HAP-1 (cell line): Measurements from ENCODE around the gene BORCS5.
A peak's percentile ranks its signal among the peaks of the same experiment; 100 is the strongest.
"Not testable (repeated sequence)": the region's sequence is repeated elsewhere in the genome, so short reads cannot be mapped to it uniquely, and the experiment has no call there.

ENCODE experiments used
- DNase-seq, 2 experiments: peaks; one replicate each; pipeline ENCODE4 v3.0.0-alpha.2; 2016 to 2020; ENCODE audit warnings: low spot score in 2 of 2
- H3K27me3 ChIP-seq: fragments of 250-450 bp; sonication (Bioruptor Pico); 2 replicates; pipeline ENCODE4 v1.5.1; 2020; ENCODE audit warnings: low read depth, mild to moderate bottlenecking, moderate library complexity
- H3K36me3 ChIP-seq: fragments of 250-450 bp; sonication (Bioruptor Pico); replicated peaks from 2 replicates; pipeline ENCODE4 v1.5.1; 2020; ENCODE audit warnings: mild to moderate bottlenecking
- H3K4me1 ChIP-seq: fragments of 250-450 bp; sonication (Bioruptor Pico); 2 replicates; pipeline ENCODE4 v1.5.1; 2020; ENCODE audit warnings: mild to moderate bottlenecking
- H3K4me3 ChIP-seq: fragments of 250-450 bp; sonication (Bioruptor Pico); 2 replicates; pipeline ENCODE4 v1.5.1; 2020; ENCODE audit warnings: mild to moderate bottlenecking, moderate library complexity
- H3K9me3 ChIP-seq: fragments of 250-450 bp; sonication (Bioruptor Pico); 2 replicates; pipeline ENCODE4 v1.5.1; 2020; ENCODE audit warnings: mild to moderate bottlenecking, moderate library complexity
- in situ Hi-C: fragments of 300-500 bp; cut with MboI; formaldehyde crosslinking; loops from 3 replicates; pipeline ENCODE4 v1.14.3; 2020; ENCODE audit warnings: low sequenced_read_pairs, inconsistent platforms, mixed read lengths

The BORCS5 gene

DNA sequence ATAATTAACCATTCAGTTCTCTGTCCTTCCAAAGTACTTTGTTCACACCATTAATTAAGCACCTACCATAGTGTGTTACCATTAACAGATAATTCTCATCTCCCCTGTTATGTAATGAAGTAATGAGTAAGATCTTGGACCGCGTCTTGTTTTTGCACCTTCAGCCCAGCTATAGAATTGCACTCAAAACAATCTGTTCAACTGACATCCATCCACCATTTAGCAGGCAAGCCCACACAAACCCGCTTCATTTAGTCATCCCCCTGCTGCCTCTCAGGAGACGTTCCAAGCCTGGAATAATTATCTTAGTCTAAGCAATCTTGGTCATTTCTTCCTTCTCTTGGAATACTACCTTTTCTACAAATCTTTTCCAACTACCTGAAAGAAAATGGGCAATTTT is 131.4 kb downstream of the BORCS5 start:
- DNase-seq = no peak
- in situ Hi-C loops = no loop called here
- no peaks in the 10 kb centered on the region for H3K9me3 ChIP-seq
- H3K36me3 ChIP-seq = peaks cover 18% of the 10 kb centered on the region
- no peaks in the 10 kb centered on the region for H3K4me1 ChIP-seq
- H3K4me3 ChIP-seq = no peak overlapping the region
- H3K27me3 ChIP-seq = no peaks in the 10 kb centered on the region

DNA sequence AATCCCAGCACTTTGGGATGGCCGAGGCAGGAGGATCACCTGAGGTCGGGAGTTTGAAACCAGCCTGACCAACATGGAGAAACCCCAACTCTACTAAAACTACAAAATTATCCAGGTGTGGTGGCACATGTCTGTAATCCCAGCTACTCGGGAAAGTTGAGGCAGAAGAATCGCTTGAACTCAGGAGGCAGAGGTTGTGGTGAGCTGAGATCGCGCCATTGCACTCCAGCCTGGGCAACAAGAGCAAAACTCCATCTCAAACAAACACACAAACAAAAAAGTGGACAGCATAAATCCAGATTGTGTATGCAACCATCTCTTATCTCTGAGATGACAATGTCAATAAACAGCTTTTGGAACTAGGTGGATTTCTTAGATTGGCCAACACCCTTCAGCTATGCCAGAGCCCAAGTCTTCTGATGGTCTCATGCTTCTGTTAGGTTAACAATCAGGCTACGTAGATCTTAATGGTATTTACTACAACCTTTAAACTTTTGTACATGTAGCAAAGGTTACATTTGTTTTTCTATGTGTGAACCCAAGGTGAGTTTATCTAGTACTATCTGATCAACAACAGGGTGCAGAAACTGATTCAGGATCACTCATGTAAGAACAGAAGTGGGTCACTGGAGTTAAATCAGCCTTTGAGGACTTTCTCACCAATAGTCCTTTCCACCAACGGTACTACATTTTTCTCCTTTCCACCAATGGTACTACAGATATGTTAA is 132.1 kb downstream of the BORCS5 start:
- Histone ChIP-seq H3K27me3 (no peaks in the 10 kb centered on the region), H3K9me3 (no peaks in the 10 kb centered on the region), H3K4me1 (no peaks in the 10 kb centered on the region), H3K36me3 (peaks cover 18% of the 10 kb centered on the region), H3K4me3 (no peak overlapping the region)
- in situ Hi-C loops = no loop called here
- DNase-seq = no peak

DNA sequence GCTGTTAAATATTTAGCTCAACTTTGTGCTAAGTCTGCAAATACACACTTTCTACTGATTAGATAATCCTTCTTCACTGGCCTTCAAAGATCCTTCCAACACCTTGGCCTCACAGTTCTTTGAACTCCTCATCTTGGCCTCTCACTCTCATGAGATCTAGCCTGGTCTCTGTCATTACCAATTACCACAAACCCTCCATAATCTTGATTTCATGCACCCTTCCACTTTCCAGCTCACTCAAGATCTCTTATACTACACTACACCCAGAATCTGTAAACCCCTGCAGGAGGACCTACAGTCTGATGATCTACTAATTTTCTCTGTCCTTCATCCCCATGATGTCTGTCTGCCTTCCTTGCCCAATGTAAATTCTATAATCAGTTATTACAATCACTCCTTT is 134.7 kb downstream of the BORCS5 start:
- in situ Hi-C loops = no loop called here

DNA sequence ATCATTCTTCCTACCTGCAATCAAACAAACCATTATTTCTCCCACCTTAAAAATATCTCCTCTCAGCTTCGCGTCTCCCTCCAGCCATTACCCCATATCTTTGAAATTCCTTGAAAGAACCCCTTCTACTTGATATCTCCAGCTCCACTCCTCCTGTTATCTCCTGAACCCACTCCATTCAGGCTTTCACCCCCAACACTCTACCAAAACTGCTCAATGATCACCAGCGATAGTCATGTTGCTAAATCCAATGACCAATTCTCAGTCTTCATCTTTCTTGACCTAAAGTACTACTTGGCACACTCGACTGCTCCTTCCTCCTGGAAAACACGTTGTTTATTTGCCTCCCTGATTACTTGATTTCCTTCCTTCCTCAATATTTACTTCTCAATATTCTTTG is 135.7 kb downstream of the BORCS5 start:
- Histone ChIP-seq H3K27me3 (no peaks in the 10 kb centered on the region), H3K36me3 (peaks cover 8% of the 10 kb centered on the region; the same call in 1 of the 2 replicates), H3K4me1 (peaks cover 23% of the 10 kb centered on the region), H3K4me3 (no peak overlapping the region), H3K9me3 (no peaks in the 10 kb centered on the region)
- in situ Hi-C loops = no loop called here
- DNase-seq = no peak

More for the DNA sequence above, 134.7 kb downstream of the BORCS5 start:
- Histone ChIP-seq H3K9me3 (no peaks in the 10 kb centered on the region), H3K36me3 (peaks cover 8% of the 10 kb centered on the region), H3K4me3 (no peak overlapping the region), H3K27me3 (no peaks in the 10 kb centered on the region), H3K4me1 (peaks cover 14% of the 10 kb centered on the region)
- DNase-seq = no peak

DNA sequence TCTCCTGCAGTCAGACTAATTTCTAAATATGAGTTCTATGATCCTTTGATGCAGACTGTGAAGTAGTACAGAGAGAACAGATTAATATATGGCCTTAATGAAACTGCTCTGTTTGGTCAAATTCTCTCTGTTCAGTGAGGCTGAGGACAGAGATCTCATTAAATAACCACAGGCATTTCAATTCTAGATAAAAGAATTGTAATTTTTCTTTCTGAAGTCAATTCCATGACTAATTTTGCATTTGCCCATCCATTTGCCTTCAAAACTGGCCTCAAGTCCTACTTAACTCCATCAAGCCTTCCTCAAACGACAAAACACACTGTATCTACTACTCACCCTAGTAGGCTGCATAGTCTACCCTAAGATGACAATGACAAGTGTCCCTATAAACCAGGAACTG is 138.7 kb downstream of the BORCS5 start:
- in situ Hi-C loops = no loop called here

DNA sequence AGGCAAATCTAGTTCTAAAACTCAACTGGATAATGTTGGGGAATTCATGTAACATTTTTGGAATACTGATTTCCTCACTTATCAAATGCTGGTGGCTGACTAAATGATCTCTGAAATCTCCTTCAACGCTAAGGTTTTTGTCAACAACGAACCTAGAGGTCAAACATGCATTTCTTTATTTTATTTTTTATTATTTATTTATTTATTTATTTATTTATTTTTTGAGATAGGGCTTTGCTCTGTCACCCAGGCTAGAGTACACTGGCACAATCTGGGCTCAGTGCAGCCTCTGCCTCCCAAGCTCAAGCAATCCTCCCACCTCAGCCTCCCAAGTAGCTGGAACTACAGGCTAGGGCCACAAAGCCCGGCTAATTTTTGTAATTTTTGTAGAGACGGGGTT is 141.3 kb downstream of the BORCS5 start:
- H3K4me1 ChIP-seq = peaks cover 47% of the 10 kb centered on the region
- H3K36me3 ChIP-seq = peaks cover 3% of the 10 kb centered on the region
- H3K4me3 ChIP-seq = no peak overlapping the region
- H3K27me3 ChIP-seq = no peaks in the 10 kb centered on the region
- in situ Hi-C loops = no loop called here
- H3K9me3 ChIP-seq = no peaks in the 10 kb centered on the region
- no peak for DNase-seq

More for the DNA sequence above, 138.7 kb downstream of the BORCS5 start:
- Histone ChIP-seq H3K4me1 (peaks cover 31% of the 10 kb centered on the region), H3K4me3 (no peak overlapping the region), H3K27me3 (no peaks in the 10 kb centered on the region), H3K36me3 (peaks cover 3% of the 10 kb centered on the region), H3K9me3 (no peaks in the 10 kb centered on the region)
- DNase-seq = no peak

DNA sequence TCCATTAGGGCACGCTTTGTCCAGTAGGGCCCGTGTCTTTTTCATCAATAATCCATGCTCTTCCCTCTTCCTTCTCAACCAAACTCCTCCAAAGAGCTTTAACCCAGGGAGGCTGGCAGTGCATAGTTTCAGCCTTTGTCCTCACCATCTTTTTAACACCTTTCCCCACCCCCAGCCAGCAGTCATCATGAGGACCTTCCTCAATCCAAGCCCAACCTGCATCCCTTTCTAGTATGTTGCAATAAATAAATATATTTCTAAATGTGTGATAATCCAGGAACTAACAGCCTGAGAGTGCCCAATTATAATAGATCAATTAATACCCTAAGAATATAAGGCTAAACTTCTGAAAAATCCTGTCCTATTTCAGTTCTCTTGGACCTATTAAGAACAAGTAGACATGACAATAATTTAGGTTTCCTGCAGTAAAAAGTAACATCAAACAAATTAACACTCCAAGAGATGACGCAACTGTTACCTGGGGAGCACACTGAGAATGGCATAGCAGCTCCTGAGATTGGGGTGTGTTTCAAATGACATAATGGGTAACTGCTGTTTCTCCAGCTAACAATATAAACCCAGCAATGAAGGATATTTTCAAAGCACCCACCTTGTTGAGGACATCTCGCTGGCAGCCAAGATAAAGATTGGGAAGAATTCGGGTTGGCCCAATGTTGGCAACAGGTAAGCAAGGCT is 143.2 kb downstream of the BORCS5 start:
- no peaks in the 10 kb centered on the region for H3K9me3 ChIP-seq
- H3K36me3 ChIP-seq = peaks cover 3% of the 10 kb centered on the region
- DNase-seq = no peak
- no peaks in the 10 kb centered on the region for H3K27me3 ChIP-seq
- H3K4me3 ChIP-seq = no peak overlapping the region
- H3K4me1 ChIP-seq = peaks cover 47% of the 10 kb centered on the region
- in situ Hi-C loops = no loop called here

DNA sequence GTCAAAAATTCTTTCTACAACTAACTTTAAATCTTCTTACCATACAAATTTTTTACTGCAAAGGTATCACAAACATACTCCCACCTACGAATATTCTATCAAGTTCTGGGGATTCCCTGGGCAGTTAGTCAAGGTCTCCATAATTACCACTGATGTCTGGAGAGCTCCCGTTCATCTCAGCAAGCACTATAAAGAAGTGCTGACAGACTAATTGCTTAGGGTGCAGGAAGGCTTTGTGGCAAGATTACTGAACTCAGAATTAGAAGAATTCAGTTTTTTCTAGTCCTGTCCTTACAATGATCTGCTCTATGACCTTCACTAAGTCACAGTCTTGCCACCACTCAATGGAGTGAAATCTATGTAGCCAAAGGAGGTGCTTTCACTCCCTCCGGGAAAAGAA is 144.2 kb downstream of the BORCS5 start:
- Histone ChIP-seq H3K4me3 (no peak overlapping the region), H3K4me1 (peaks cover 48% of the 10 kb centered on the region), H3K27me3 (no peaks in the 10 kb centered on the region), H3K36me3 (peaks cover 3% of the 10 kb centered on the region), H3K9me3 (no peaks in the 10 kb centered on the region)
- DNase-seq = peak; percentile 60 to 95
- in situ Hi-C loops = no loop called here

DNA sequence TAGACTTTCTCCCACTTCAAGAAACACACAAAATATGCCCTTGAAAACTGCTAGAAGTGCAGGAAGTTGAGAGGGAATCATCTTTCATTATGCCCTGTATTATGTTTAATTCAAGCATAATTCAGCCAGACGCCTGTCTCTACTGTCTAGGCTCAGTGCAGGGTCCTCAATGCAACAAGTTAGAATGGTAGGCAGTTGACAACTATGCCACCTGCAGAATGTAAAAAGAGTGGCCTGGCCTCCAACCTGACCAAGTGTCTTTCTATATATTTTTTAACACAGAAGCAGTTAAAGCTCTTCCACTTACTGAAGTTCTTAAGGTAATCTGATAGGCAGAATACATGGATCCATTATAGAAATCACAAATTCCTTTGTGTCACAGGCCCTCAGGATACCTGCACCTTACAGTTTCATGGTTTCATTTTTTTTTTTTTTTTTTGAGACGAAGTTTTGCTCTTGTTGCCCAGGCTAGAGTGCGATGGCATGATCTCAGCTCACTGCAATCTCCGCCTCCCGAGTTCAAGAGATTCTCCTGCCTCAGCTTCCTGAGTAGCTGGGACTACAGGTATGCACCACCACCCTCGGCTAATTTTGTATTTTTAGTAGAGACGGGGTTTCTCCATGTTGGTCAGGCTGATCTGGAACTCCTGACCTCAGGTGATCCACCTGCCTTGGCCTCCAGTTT is 145.4 kb downstream of the BORCS5 start:
- H3K27me3 ChIP-seq, H3K4me3 ChIP-seq, H3K9me3 ChIP-seq, in situ Hi-C loops, DNase-seq, H3K36me3 ChIP-seq: not testable (repeated sequence)
- H3K4me1 ChIP-seq = peaks cover 48% of the 10 kb centered on the region

DNA sequence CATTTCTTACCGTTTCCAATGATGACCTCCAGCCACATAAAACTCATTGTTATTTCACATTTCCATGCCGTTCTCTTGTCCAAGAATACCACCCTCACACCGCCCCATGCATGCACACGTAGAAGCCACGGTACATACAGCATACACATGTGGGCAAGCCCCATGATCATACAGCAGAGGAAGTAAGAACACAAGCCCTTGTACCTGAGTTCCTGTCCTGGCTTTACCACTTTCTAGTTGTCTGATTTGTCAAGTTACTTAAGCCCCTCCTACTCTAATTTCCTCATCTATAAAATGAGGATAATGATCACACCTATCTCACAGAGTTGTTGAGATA is 145.9 kb downstream of the BORCS5 start:
- Histone ChIP-seq H3K9me3 (no peaks in the 10 kb centered on the region), H3K4me1 (peaks cover 51% of the 10 kb centered on the region), H3K36me3 (peaks cover 3% of the 10 kb centered on the region), H3K4me3 (no peak overlapping the region), H3K27me3 (no peaks in the 10 kb centered on the region)
- in situ Hi-C loops = no loop called here
- no peak for DNase-seq

DNA sequence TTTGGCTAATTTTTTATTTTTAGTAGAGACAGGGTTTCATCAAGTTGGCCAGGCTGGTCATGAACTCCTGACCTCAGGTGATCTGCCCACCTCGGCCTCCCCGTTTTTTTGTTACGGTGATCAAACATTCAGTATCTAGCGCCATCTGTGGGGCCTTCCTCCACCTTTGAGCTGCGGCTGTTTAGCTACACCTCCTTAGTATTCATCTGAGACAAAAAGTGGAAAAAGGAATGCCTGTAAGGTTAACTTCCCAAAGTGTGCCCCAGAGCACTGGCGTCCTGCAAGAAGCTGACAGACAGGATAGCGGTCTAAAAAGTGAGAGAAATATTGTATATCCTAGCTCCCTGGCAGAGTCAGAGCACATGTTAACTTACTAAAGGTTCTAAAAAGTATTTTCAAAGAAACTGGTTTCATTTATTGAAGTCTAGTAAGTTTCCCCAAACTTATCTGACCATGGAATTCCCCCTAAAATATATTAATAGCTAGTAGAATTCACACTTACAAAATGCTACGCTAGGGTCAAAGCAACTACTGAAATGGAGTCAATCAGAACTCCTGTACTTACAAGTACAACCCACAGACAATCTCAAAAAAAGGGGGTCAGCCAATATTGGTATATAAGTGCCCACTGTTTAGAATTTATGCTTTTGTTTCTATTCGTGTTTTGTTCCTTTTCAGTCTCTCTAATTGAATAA is 146.7 kb downstream of the BORCS5 start:
- Histone ChIP-seq H3K4me1 (peaks cover 51% of the 10 kb centered on the region), H3K36me3 (peaks cover 3% of the 10 kb centered on the region), H3K4me3 (no peak overlapping the region), H3K27me3 (no peaks in the 10 kb centered on the region), H3K9me3 (no peaks in the 10 kb centered on the region)
- in situ Hi-C loops = no loop called here
- DNase-seq = no peak

DNA sequence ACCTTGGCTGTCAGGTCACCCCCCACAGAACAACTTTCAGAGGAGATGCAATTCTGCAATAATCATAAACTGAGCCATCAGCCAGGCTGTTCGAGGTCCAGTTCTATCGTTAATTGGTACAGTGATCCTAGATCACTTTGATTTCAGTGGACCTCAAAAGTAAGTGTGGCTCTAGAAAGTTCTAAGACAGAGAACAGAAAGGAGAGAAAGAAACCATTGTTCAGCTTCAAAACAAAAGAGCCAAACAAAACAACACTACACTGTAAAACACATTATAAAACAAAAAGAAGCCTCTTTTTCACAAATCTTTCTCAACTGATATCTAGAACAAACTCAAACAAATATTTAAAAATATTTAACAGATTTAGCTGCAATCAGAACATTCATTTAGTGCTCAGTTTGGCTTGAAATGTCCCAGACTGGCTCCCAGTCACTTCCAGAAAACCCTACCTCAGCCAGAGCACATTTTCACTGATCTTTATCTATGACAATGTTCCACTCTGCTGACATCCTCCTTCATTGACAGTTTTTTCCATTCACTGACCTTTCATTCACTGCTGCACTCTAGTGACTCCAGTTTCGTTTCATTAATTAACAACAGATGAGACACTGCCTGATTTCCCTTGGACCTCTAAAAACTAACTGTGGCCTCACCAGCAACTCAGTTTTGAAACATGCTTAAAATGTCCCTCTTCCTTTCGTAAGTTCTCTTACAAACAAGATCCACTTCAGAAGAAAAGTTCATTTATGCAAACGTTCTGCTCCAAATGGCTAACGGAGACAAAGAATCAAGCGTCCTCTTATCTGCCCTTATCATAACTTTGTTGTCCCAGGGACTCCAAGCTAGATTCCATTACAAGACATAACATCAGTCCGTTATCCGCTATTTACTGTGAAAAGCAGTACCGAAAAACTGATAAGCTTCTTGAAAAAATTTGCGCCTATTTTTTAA is 148.9 kb downstream of the BORCS5 start:
- in situ Hi-C loops = no loop called here
- no peaks in the 10 kb centered on the region for H3K36me3 ChIP-seq
- DNase-seq = peak in 1 of 2 experiments; percentile 60
- peaks cover 42% of the 10 kb centered on the region for H3K4me1 ChIP-seq
- no peak overlapping the region for H3K4me3 ChIP-seq
- H3K27me3 ChIP-seq = no peaks in the 10 kb centered on the region
- no peaks in the 10 kb centered on the region for H3K9me3 ChIP-seq

DNA sequence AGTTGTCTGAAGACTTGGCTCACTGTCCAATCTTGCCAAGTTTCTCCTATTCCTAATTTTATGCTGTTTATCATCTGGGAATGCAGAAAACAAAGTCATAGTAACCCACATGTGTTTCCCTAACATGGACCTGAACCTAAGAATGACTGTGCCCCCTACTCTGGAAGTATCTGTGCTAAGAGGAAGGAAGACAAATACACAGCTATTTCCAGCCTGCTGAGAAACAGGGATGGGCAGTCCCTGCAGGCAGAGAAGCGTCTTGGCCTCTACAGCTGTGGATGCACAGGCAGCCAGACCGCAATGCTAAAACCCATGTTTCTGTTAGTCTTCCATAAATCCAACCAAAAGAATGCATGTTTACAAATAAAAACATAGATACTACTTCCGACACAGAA is 149.6 kb downstream of the BORCS5 start:
- DNase-seq = no peak
- in situ Hi-C loops = no loop called here

More for the DNA sequence above, 149.6 kb downstream of the BORCS5 start:
- Histone ChIP-seq H3K36me3 (no peaks in the 10 kb centered on the region), H3K4me3 (no peak overlapping the region), H3K9me3 (no peaks in the 10 kb centered on the region), H3K4me1 (peaks cover 37% of the 10 kb centered on the region), H3K27me3 (no peaks in the 10 kb centered on the region)
